Measurements from ENCODE around the gene ABHD5.
"Not testable (repeated sequence)": the region's sequence is repeated elsewhere in the genome, so short reads cannot be mapped to it uniquely, and the experiment has no call there.

The ABHD5 gene

DNA sequence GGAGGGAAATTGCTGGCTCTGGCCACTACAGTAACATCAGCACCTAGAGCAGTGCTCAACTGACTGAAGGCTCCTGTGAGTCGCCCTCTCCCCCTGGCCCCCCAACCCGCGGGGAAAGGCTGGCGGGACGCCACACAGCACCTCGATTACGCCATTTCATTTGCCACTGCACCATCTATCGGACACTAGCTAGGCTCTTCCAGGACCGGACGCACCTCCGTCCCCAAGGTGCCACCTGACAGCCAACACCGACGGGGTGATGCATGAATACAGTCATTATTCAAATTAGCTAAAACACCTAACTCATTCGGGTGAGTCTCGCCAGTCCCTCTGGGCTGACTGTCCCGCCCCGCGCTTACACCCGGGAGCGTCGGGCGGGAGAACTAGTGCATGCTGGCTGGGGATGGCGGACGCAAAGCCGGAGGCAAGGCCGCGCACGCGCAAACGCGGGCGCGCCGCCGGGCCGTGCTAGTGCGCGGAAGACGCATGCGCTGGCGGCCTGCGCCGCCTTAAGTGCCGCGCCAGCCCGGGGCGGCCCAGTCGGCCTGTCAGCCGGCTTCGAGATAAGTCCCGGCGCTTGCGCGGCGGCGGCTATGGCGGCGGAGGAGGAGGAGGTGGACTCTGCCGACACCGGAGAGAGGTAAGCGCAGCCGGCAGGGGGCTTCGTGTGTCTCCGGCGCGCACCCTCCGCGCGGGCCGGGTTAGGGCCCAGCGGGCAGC is at the start of gene ABHD5:
Gene ABHD5 (plus strand): TSS at position 539 of the 720 bp plus-strand sequence. CDS start 55 bp downstream, at position 594.
- DNase-seq (ENCODE audit: low read depth in 1 of 2, low spot score in 1 of 2) = peak; percentile 89 to 98
- in situ Hi-C loops (cut with HindIII; ENCODE audit: low pct_unique_long_range_greater_than_20kb, low sequenced_read_pairs) = no loop called here
- no peak for TF ChIP-seq JUND (IDR thresholded peaks at IDR 0.05; ENCODE audit: low read depth)

DNA sequence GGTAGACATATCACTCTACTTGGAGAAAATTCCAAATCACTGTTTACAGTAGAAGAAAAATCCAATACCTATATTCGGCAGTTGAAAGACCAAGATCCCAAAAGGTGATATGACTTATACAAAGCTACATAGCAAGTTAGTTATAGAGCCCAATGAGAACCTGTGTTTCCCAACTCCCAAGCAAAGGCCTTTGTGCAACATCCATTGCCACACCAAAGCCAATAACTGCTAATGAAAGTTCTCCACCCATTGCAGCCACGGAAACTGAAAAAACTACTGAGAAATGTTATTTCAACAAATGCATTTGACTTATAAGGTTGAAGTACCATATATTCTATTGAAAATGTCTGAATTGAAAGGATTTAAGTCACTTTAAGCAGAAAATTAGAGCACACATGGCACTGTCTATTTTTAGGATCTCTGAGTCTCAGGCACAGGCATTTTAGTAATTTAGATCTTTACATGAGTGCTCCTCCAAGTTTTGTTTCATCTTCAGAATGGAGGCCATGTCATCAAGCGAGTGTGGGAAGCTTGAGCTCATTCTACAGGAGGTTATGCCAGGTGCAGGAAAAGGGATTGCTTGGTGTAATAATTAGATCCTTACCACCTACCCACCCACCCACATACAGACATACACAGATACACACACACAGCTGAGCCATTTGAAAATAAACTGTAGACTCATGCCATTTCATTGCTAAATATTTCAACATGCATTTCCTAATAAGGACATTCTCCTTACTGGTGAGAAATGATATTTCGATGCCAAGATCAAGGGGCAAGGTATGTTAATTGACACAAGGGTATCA is 49.2 kb upstream of the ABHD5 start:
- TF ChIP-seq JUND (IDR thresholded peaks at IDR 0.05; ENCODE audit: low read depth) = no peak
- DNase-seq (ENCODE audit: low read depth in 1 of 2, low spot score in 1 of 2) = no peak
- in situ Hi-C loops (cut with HindIII; ENCODE audit: low pct_unique_long_range_greater_than_20kb, low sequenced_read_pairs) = no loop called here

GRCh38 chr3:43644443-43644842 is 46.3 kb upstream of the ABHD5 start:
- DNase-seq (ENCODE audit: low read depth in 1 of 2, low spot score in 1 of 2) = peak in 1 of 2 experiments; percentile 82
- TF ChIP-seq JUND (IDR thresholded peaks at IDR 0.05; ENCODE audit: low read depth) = no peak
- in situ Hi-C loops (cut with HindIII; ENCODE audit: low pct_unique_long_range_greater_than_20kb, low sequenced_read_pairs) = no loop called here

- in situ Hi-C loops (cut with HindIII; ENCODE audit: low pct_unique_long_range_greater_than_20kb, low sequenced_read_pairs) = no loop called here
These were observed 43.2 kb upstream of the ABHD5 start for GRCh38 chr3:43647331-43648166.

GRCh38 chr3:43648957-43649356 is 41.8 kb upstream of the ABHD5 start:
- in situ Hi-C loops (cut with HindIII; ENCODE audit: low pct_unique_long_range_greater_than_20kb, low sequenced_read_pairs) = no loop called here
- no peak for DNase-seq (ENCODE audit: low read depth in 1 of 2, low spot score in 1 of 2)
- no peak for TF ChIP-seq JUND (IDR thresholded peaks at IDR 0.05; ENCODE audit: low read depth)

More at GRCh38 chr3:43647331-43648166, 43.2 kb upstream of the ABHD5 start:
- TF ChIP-seq JUND (IDR thresholded peaks at IDR 0.05; ENCODE audit: low read depth) = no peak
- no peak for DNase-seq (ENCODE audit: low read depth in 1 of 2, low spot score in 1 of 2)

GRCh38 chr3:43649365-43649968 is 41.3 kb upstream of the ABHD5 start:
- in situ Hi-C loops (cut with HindIII; ENCODE audit: low pct_unique_long_range_greater_than_20kb, low sequenced_read_pairs) = no loop called here
- DNase-seq (ENCODE audit: low read depth in 1 of 2, low spot score in 1 of 2) = peak; percentile 27 to 39
- TF ChIP-seq JUND (IDR thresholded peaks at IDR 0.05; ENCODE audit: low read depth) = no peak

GRCh38 chr3:43650345-43650744 is 40.4 kb upstream of the ABHD5 start:
- in situ Hi-C loops (cut with HindIII; ENCODE audit: low pct_unique_long_range_greater_than_20kb, low sequenced_read_pairs) = no loop called here
- no peak for DNase-seq (ENCODE audit: low read depth in 1 of 2, low spot score in 1 of 2)
- no peak for TF ChIP-seq JUND (IDR thresholded peaks at IDR 0.05; ENCODE audit: low read depth)

DNA sequence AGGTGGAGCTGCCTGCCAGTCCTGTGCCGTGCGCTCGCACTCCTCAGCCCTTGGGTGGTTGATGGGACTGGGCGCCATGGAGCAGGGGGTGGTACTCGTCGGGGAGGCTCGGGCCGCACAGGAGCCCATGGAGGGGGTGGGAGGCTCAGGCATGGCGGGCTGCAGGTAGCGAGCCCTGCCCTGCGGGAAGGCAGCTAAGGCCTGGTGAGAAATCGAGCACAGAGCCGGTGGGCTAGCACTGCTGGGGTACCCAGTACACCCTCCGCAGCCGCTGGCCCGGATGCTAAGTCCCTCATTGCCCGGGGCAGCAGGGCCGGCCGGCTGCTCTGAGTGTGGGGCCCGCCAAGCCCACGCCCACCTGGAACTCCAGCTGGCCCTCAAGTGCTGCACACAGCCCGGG is 34.3 kb upstream of the ABHD5 start:
- in situ Hi-C loops (cut with HindIII; ENCODE audit: low pct_unique_long_range_greater_than_20kb, low sequenced_read_pairs); DNase-seq (ENCODE audit: low read depth in 1 of 2, low spot score in 1 of 2): not testable (repeated sequence)

DNA sequence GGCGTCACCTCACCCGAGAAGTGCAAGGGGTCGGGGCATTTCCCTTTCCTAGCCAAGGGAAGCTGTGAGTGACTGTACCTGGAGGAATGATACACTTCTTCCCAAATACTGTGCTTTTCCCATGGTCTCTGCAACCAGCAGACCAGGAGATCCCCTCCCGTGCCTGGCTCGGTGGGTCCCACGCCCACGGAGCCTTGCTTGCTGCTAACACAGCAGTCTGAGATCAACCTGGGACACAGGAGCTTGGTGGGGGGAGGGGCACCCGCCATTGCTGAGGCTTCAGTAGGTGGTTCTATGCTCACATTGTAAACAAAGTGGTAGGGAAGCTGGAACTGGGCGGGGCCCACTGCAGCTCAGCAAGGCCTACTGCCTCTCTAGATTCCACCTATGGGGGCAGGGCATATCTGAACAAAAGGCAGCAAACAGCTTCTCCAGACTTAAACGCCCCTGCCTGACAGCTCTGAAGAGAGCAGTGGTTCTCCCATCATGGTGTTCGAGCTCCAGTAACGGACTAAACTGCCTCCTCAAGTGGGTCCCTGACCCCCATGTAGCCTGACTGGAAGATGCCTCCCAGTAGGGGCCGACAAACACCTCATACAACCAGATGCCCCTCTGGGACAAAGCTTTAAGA is 31.4 kb upstream of the ABHD5 start:
- in situ Hi-C loops (cut with HindIII; ENCODE audit: low pct_unique_long_range_greater_than_20kb, low sequenced_read_pairs) = no loop called here
- TF ChIP-seq JUND (IDR thresholded peaks at IDR 0.05; ENCODE audit: low read depth) = no peak
- peak in 1 of 2 experiments; percentile 35 for DNase-seq (ENCODE audit: low read depth in 1 of 2, low spot score in 1 of 2)

DNA sequence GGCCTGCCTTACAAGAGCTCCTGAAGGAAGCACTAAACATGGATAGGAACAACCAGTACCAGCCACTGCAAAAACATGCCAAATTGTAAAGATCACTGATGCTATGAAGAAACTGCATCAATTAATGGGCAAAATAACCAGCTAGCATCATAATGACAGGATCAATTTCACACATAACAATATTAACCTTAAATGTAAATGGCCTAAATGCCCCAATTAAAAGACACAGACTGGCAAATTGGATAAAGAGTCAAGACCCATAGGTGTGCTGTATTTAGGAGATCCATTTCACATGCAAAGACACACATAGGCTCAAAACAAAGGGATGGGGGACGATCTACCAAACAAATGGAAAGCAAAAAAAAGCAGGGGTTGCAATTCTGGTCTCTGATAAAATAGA is 29.4 kb upstream of the ABHD5 start:
- DNase-seq (ENCODE audit: low read depth in 1 of 2, low spot score in 1 of 2); in situ Hi-C loops (cut with HindIII; ENCODE audit: low pct_unique_long_range_greater_than_20kb, low sequenced_read_pairs): not testable (repeated sequence)

DNA sequence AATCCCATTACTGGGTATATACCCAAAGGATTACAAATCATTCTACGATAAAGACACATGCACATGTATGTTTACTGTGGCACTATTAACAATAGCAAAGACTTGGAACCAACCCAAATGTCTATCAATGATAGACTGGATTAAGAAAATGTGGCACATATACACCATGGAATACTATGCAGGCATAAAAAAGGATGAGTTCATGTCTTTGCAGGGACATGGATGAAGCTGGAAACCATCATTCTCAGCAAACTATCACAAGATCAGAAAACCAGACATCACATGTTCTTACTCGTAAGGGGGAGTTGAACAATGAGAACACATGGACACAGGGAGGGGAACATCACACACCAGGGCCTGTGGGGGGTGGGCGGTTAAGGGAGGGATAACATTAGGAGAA is 25.7 kb upstream of the ABHD5 start:
- DNase-seq (ENCODE audit: low read depth in 1 of 2, low spot score in 1 of 2) = not testable (repeated sequence)

More for the DNA sequence above, 25.7 kb upstream of the ABHD5 start:
- in situ Hi-C loops (cut with HindIII; ENCODE audit: low pct_unique_long_range_greater_than_20kb, low sequenced_read_pairs) = not testable (repeated sequence)

Data from T47D (cell line).